Activated naive CD8-positive, alpha-beta T cell treated with anti-CD3 and anti-CD28 coated beads for 36 hours (primary cell): Measurements from ENCODE around the gene CDCA7. TPM values are rescaled to one million over a fixed set of nuclear protein-coding genes. Genes with fewer than 3 reads are reported as not detected.
A peak's percentile ranks its signal among the peaks of the same experiment; 100 is the strongest.
"Not testable (repeated sequence)": the region's sequence is repeated elsewhere in the genome, so short reads cannot be mapped to it uniquely, and the experiment has no call there.

ENCODE experiments used
- DNase-seq: peaks from one replicate; pipeline ENCODE4 v3.0.0; 2021
- H3K27ac Mint-ChIP-seq: one replicate; pipeline ENCODE4 v1.8.0; 2022; ENCODE audit warnings: mild to moderate bottlenecking, moderate library complexity, mixed read lengths
- H3K27me3 Mint-ChIP-seq: one replicate; pipeline ENCODE4 v1.8.0; 2022; ENCODE audit warnings: mild to moderate bottlenecking, mixed read lengths
- H3K36me3 Mint-ChIP-seq: one replicate; pipeline ENCODE4 v1.8.0; 2021; ENCODE audit warnings: mild to moderate bottlenecking, mixed read lengths
- H3K4me1 Mint-ChIP-seq: one replicate; pipeline ENCODE4 v1.8.0; 2021; ENCODE audit warnings: mixed read lengths
- H3K4me3 Mint-ChIP-seq: one replicate; pipeline ENCODE4 v1.8.0; 2022; ENCODE audit warnings: mild to moderate bottlenecking, moderate library complexity, mixed read lengths
- H3K9me3 Mint-ChIP-seq: one replicate; pipeline ENCODE4 v1.8.0; 2022; ENCODE audit warnings: mixed read lengths
- total RNA-seq, 2 experiments: library from RNA; stranded (reverse); gene quantifications; one replicate each; pipeline ENCODE4 v1.2.3, GENCODE V29; 2021

Gene CDCA7
- total RNA-seq, 2 experiments from 2014 or later: 79.3 to 79.4 TPM

DNA sequence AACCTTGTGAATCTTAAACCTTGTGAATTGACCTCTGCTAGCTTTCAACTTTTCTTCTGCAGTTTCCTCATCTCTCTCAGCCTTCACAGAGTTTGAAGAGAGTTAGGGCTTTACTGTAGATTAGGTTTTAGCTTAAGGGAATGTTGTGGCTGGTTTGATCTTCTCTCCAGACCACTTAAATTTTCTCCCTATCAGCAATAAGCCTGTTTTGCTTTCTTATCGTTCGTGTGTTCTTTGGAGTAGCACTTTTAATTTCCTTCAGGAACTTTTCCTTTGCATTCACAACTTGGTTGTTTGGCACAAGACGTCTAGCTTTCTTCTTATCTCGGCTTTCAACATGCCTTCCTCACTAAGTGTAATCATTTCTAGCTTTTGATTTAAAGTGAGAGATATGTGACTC, 2.8 kb upstream of the CDCA7 start:
- H3K4me3 Mint-ChIP-seq: no peak overlapping the region

GRCh38 chr2:173353556-173353955, 1.1 kb upstream of the CDCA7 start:
- no peaks in the 10 kb centered on the region for H3K9me3 Mint-ChIP-seq
- H3K4me1 Mint-ChIP-seq: peaks cover 12% of the 10 kb centered on the region
- H3K27ac Mint-ChIP-seq: peak overlapping the region; percentile 96
- DNase-seq: no peak
- peaks cover 21% of the 10 kb centered on the region for H3K36me3 Mint-ChIP-seq
- peaks cover 66% of the 10 kb centered on the region for H3K27me3 Mint-ChIP-seq
- peak overlapping the region; percentile 86 for H3K4me3 Mint-ChIP-seq

More for the DNA sequence above, 2.8 kb upstream of the CDCA7 start:
- peaks cover 59% of the 10 kb centered on the region for H3K27me3 Mint-ChIP-seq
- H3K9me3 Mint-ChIP-seq: peaks cover 4% of the 10 kb centered on the region
- H3K36me3 Mint-ChIP-seq: peaks cover 13% of the 10 kb centered on the region
- no peak overlapping the region for H3K27ac Mint-ChIP-seq
- no peak for DNase-seq
- peaks cover 12% of the 10 kb centered on the region for H3K4me1 Mint-ChIP-seq

- H3K9me3 Mint-ChIP-seq: no peaks in the 10 kb centered on the region
- peak overlapping the region; percentile 86 for H3K4me3 Mint-ChIP-seq
- peaks cover 68% of the 10 kb centered on the region for H3K27me3 Mint-ChIP-seq
- peaks cover 13% of the 10 kb centered on the region for H3K4me1 Mint-ChIP-seq
- H3K27ac Mint-ChIP-seq: peak overlapping the region; percentile 96
- peaks cover 26% of the 10 kb centered on the region for H3K36me3 Mint-ChIP-seq
- DNase-seq: no peak
These were observed 545 bp upstream of the CDCA7 start for GRCh38 chr2:173354073-173354581.

DNA sequence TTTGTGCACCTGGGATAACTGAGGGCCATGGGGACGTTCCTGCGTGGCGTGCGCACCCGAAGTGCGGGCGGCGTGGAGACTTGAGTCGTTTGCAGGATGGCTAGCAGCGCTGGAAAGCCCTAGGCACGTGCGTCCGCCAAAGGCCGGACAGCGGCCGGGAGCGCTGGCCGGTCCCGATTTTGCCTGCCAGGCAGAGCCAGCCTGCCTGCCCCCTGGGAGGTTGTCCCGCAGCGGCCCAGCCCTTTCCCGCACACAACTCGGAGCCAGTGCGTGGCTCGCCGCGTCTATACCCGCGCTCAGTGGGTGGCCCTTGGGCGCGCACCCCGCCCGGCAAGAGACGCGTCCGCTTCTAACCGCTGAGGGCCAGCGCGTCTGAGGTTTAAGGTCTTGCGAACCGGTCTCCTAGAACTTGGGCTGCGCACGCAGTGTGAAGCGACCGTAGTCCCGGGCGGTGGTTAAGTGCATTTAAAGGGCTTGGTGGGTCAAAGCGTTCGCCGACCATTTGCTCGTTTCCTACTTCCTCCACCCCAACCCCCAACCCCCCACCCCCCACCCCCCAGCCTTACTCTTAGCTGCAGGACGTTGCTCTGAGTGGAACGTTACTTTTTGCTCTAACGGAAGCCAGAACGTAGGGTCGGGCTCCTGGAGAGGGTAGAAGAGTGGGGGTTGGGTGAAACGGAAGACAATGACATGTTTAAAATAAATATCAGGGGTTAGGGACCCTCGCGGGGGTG, 627 bp downstream of the CDCA7 start:
- H3K27me3 Mint-ChIP-seq: peaks cover 63% of the 10 kb centered on the region
- peak overlapping the region; percentile 72 for H3K27ac Mint-ChIP-seq
- H3K9me3 Mint-ChIP-seq: no peaks in the 10 kb centered on the region
- peak; percentile 46 for DNase-seq
- H3K4me1 Mint-ChIP-seq: peaks cover 17% of the 10 kb centered on the region
- peaks cover 37% of the 10 kb centered on the region for H3K36me3 Mint-ChIP-seq
- H3K4me3 Mint-ChIP-seq: peak overlapping the region; percentile 86

- Mint-ChIP-seq H3K4me1 (peaks cover 17% of the 10 kb centered on the region), H3K4me3 (peak overlapping the region; percentile 86), H3K36me3 (peaks cover 42% of the 10 kb centered on the region), H3K27me3 (peaks cover 56% of the 10 kb centered on the region), H3K27ac (peak overlapping the region; percentile 56), H3K9me3 (no peaks in the 10 kb centered on the region)
- DNase-seq: peak; percentile 40
These were observed 1.3 kb downstream of the CDCA7 start for GRCh38 chr2:173355866-173356508.

DNA sequence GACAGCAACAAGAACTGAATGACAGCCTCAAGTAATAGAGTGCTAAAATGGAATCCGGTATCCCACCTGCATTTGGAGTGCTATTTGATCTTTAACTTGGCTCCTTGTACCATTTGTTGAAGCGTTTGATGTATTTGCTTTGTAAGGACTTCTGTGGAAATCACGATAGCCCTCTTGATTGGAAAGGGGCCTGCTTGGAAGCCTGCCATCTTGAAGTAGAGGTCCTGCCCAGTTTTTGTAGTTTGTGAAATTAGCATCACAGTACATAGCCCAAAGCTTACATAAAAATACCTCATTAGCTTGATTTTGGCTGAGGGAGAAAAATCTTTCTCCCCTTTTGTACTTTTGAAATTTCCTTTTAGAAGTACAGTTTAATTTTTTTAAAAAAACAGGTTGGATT, 2.7 kb downstream of the CDCA7 start:
- peaks cover 17% of the 10 kb centered on the region for H3K4me1 Mint-ChIP-seq
- H3K27ac Mint-ChIP-seq: no peak overlapping the region

DNA sequence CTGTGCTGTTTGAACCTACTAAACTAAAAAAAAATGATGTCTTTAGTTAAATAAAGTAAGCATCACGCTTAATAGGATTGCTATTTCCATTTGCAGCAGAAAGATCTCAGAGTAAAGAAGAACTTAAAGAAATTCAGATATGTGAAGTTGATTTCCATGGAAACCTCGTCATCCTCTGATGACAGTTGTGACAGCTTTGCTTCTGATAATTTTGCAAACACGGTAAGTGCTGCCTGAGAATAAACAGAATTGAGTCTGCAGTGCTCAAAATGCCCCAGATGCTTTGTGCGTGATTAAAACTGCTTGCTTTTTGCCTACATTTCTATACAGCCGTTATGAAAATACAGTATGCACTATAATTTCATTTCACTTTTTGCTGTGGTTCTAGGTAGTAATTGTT, 3.9 kb downstream of the CDCA7 start:
- Mint-ChIP-seq H3K27me3 (peaks cover 30% of the 10 kb centered on the region), H3K9me3 (no peaks in the 10 kb centered on the region), H3K4me3 (no peak overlapping the region), H3K36me3 (peaks cover 57% of the 10 kb centered on the region), H3K4me1 (peaks cover 15% of the 10 kb centered on the region), H3K27ac (no peak overlapping the region)
- no peak for DNase-seq

More for the DNA sequence above, 2.7 kb downstream of the CDCA7 start:
- H3K27me3 Mint-ChIP-seq: peaks cover 43% of the 10 kb centered on the region
- DNase-seq: no peak
- H3K36me3 Mint-ChIP-seq: peaks cover 50% of the 10 kb centered on the region
- no peak overlapping the region for H3K4me3 Mint-ChIP-seq
- no peaks in the 10 kb centered on the region for H3K9me3 Mint-ChIP-seq

DNA sequence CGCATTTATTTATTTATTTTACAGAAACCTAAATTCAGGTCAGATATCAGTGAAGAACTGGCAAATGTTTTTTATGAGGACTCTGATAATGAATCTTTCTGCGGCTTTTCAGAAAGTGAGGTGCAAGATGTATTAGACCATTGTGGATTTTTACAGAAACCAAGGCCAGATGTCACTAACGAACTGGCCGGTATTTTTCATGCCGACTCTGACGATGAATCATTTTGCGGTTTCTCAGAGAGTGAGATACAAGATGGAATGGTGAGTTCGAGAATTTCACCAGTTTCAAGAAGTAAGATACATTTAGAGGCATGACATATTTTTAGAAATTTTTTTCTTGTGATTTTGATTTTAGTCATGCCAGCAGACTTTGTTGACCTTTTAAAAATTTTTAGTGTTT, 4.6 kb downstream of the CDCA7 start:
- H3K9me3 Mint-ChIP-seq: no peaks in the 10 kb centered on the region
- H3K36me3 Mint-ChIP-seq: peaks cover 64% of the 10 kb centered on the region
- peaks cover 11% of the 10 kb centered on the region for H3K4me1 Mint-ChIP-seq
- H3K4me3 Mint-ChIP-seq: no peak overlapping the region
- H3K27ac Mint-ChIP-seq: no peak overlapping the region
- peaks cover 24% of the 10 kb centered on the region for H3K27me3 Mint-ChIP-seq
- DNase-seq: no peak

GRCh38 chr2:173370198-173370597, 15.5 kb downstream of the CDCA7 start:
- Mint-ChIP-seq H3K36me3 (peaks cover 59% of the 10 kb centered on the region), H3K9me3 (no peaks in the 10 kb centered on the region), H3K27me3 (no peaks in the 10 kb centered on the region), H3K4me3 (no peak overlapping the region), H3K27ac (peak overlapping the region; percentile 18), H3K4me1 (peaks cover 9% of the 10 kb centered on the region)
- DNase-seq: no peak

GRCh38 chr2:173371023-173371422, 16.4 kb downstream of the CDCA7 start:
- Mint-ChIP-seq H3K9me3 (no peaks in the 10 kb centered on the region), H3K4me3 (no peak overlapping the region), H3K36me3 (peaks cover 55% of the 10 kb centered on the region), H3K4me1 (peaks cover 9% of the 10 kb centered on the region), H3K27me3 (no peaks in the 10 kb centered on the region), H3K27ac (no peak overlapping the region)
- no peak for DNase-seq

GRCh38 chr2:173373290-173373689, 18.6 kb downstream of the CDCA7 start:
- Mint-ChIP-seq H3K4me1 (peaks cover 9% of the 10 kb centered on the region), H3K27ac (no peak overlapping the region), H3K36me3 (peaks cover 38% of the 10 kb centered on the region)

GRCh38 chr2:173374634-173375033, 20.0 kb downstream of the CDCA7 start:
- Mint-ChIP-seq H3K27me3 (no peaks in the 10 kb centered on the region), H3K4me3 (no peak overlapping the region), H3K9me3 (no peaks in the 10 kb centered on the region), H3K36me3 (peaks cover 29% of the 10 kb centered on the region), H3K4me1 (peaks cover 7% of the 10 kb centered on the region), H3K27ac (no peak overlapping the region)
- no peak for DNase-seq

More at GRCh38 chr2:173373290-173373689, 18.6 kb downstream of the CDCA7 start:
- no peaks in the 10 kb centered on the region for H3K27me3 Mint-ChIP-seq
- no peaks in the 10 kb centered on the region for H3K9me3 Mint-ChIP-seq
- H3K4me3 Mint-ChIP-seq: no peak overlapping the region
- no peak for DNase-seq

DNA sequence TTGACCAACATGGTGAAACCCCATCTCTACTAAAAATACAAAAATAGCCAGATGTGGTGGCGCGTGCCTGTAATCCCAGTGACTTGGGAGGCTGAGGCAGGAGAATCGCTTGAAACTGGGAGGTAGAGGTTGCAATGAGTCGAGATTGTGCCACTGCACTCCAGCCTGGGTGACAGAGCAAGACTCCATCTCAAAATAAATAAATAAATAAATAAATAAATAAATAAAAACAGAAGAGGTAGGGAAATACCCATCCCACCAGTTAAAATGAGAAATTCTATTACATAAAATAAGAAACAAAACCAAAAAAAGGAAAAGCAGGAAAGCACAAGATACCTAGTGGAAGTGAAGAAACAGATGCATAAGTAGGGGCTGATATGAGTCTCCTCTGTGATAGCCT, 30.9 kb downstream of the CDCA7 start:
- not testable (repeated sequence) for DNase-seq, H3K27ac Mint-ChIP-seq, H3K9me3 Mint-ChIP-seq, H3K4me3 Mint-ChIP-seq, H3K4me1 Mint-ChIP-seq, H3K27me3 Mint-ChIP-seq
- peaks cover 12% of the 10 kb centered on the region for H3K36me3 Mint-ChIP-seq

GRCh38 chr2:173386021-173386737, 31.5 kb downstream of the CDCA7 start:
- no peak overlapping the region for H3K27ac Mint-ChIP-seq

DNA sequence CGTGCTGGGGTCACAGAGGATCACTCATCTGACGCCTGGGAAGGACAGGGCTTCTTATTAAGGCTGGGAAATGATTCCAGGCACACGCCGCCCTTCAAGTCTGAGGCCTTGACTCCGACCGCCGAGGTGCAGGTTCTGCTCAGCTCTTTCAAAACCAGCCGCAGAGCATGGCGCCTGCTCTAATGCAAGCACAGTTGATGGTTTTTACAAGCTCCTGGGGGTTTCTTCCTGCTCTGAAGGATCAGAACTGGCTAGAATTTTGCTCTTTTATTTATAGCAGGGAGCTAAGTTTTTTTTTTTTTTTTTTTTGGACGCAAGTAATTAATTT, 32.0 kb downstream of the CDCA7 start:
- H3K4me3 Mint-ChIP-seq: no peak overlapping the region
- H3K4me1 Mint-ChIP-seq: no peaks in the 10 kb centered on the region
- H3K27me3 Mint-ChIP-seq: peaks cover 3% of the 10 kb centered on the region
- H3K9me3 Mint-ChIP-seq: peaks cover 2% of the 10 kb centered on the region
- H3K36me3 Mint-ChIP-seq: peaks cover 9% of the 10 kb centered on the region
- H3K27ac Mint-ChIP-seq: no peak overlapping the region
- DNase-seq: no peak

More at GRCh38 chr2:173386021-173386737, 31.5 kb downstream of the CDCA7 start:
- Mint-ChIP-seq H3K9me3 (peaks cover 2% of the 10 kb centered on the region), H3K27me3 (peaks cover 3% of the 10 kb centered on the region), H3K4me3 (no peak overlapping the region), H3K4me1 (no peaks in the 10 kb centered on the region), H3K36me3 (peaks cover 9% of the 10 kb centered on the region)
- no peak for DNase-seq
